Measurements from ENCODE around the gene NKTR. TPM values are rescaled to one million over a fixed set of nuclear protein-coding genes. Genes with fewer than 3 reads are reported as not detected.

Gene NKTR
- polyA plus RNA-seq, 12 donors = 48.5 to 369 (median 110) TPM

DNA sequence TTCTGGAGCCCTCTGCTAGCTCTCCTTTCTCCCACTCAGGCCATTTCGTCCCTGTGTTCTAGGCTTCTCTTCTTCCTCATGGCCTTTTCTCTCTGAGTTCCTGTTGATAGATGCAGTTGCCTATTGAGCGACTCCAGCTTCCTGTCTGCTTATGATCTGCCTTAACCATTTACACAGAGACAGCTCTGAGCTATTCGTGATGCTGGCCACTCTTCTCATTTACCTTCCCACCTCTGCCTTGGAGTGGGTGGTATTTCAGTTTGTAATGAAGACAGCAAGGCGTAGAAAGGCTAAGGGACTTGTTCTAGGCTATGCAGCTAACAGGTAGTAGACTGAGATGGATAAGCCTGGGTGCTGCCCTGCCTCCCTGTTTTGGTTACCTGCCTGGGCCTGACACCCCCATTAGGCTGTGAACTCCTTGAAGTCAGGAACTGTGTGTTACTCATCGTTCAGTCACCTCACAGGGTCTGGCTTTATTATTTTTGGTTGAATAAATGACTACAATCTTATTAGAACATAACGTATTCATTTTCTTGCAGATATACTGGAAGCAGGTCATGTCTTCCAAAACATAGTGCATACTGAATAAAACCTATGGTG, 40.4 kb downstream of the NKTR start:
- DNase-seq = no peak

DNA sequence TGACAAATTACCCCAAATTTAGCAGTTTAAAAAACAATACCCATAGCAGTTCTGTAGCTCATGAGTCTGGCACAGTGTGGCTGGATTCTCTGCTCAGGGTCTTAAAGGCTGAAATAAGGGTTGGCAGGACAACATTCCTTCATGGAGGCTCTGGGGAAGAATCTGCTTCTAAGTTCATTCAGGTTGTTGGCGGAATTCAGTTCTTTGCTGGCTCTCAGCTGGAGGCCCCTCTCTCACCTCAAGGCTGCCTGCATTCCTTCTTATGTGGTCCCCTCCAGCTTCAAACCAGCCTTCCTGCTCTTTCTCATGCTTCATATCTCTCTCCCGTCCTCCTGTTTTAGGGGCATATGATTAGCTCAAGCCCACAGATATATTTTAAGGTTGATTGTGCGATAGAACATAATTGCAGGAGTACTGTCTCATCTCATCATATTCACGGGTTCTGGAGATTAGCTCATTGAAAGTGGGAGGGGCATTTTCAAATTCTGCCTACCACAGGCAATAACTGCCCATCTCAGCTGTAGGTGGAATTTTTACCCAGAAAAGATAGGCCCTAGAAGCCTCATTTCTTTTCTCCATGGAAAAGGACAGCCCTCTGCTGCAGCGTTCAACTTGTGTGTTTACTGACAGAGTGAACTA, 47.5 kb downstream of the NKTR start:
- DNase-seq = no peak

DNA sequence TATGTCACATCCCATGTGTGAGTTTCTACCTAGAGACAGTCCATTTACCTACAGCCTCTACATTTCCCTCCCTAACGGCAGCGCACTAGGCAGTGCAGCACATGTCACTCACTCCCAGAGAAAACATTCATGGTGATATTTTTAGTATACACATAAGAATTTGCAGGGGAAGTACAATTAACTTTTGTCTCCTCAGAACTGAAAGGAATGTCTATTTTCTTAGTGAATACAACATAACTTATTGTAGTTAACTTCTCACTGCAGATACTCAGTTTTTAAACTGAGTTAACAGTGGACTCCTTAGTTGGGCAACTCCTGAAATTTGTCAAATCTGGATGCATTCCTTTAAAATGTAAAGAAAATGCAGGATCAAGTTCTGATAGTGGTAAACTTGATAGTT, 48.5 kb downstream of the NKTR start:
- DNase-seq = no peak

DNA sequence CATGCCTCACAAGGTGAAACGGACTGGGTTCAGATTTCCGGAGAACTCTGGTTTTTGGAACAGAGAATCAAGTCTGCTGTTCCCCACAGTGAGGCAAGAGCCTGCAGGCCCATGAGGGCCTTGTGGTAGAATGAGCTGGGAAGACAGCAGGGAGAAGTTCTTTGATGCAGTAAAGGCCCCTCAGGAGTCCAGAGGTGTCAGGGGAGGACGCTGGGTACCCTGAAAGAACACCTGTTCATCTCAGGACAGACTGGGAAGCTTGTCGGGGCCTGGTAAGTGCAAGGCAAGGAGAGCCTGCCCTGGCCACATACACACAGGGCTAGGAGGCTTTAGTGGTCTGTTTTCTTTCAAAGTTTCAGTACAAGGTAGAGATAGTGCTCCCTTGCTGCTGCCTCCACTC, 49.3 kb downstream of the NKTR start:
- DNase-seq = no peak

DNA sequence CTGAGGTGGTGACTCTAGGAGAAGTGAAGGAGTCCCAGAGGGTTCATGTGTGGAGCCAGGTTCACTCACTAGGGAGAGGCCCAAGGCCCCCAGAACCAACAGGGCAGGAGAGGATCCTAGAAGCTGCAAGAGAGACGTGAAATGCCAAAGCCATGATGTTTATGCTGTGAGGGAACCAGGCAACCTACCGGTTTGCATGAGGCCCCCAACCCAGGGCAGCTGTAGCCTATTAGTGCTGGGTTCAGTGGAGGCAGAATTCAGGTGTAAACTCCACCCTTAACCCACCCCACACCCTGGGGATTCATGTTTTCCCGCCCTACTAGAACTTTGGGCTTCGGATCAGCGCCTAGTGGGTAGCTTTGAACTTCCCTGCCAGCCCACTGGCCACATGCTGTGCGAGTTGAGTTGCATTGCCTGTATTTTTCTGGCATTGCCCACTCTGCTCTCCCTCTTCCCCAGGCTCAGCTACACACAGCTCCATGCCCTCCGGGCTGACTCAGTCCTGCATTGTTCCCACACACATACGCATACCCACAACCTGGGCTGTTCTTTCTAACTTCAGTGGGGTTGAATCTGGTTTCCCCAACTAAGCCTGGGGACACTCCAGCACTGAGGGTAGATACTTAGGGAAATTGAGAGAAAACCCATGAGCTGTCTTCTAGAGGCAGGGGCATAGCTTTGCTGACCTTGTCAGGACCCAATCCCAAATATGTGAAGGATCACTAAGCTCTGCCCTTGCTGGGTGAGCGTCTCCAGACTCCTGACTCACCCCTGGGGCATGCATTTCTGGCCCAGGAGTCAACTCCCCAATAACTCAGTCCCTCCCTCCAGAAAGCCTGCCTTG, 51.0 kb downstream of the NKTR start:
- DNase-seq = no peak

DNA sequence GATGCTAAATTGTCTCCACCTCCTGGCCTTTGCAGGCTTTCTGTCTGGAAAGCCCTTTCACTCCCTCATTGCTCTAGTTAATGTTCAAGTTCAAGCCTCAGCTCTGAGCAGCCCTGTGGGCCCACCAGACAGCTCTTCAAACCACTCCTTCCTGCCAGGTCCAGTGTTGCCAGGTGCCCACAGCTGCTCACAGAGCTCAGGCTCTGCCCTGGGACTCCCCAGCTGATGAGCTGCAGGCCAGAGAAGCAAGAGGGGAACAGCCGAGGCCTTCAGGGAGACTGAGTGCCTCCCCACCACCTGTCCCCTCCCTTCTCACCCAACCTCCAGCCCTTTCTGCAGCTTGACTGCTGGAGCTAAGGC, 51.7 kb downstream of the NKTR start:
- no peak for DNase-seq

DNA sequence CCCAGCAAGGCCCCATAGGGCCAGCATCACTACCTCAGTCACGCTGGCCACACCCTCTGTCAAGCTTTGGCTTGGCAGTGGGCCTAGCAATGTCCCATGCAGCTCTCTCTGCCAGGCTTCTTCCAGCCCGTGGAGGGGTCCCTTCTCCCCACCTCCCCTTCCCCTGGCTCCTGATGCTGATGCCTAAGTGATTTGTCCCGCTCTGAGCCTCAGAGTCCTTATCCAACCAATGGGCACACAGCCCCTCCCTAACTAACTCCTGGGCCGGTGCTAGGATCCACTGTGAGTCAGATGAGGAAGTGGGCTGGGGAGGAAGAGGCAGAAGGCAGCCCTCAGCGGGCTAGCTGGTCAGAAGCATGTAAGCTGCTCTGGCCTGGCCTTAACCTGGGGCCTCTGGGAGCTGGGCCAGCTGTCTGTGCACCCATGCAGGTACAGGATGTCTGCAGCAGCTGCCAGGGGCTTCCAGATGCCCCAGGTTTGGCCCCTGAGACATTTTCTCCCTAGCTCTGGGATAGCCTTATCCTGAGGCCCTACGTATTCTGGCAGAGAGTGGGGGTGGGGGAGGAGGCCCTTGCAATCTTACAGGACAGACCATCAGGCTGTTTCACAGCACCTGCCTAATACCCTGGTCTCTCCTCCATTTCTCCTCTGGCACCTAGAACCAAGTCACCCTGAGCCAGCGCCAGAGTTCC, 52.3 kb downstream of the NKTR start:
- no peak for DNase-seq

DNA sequence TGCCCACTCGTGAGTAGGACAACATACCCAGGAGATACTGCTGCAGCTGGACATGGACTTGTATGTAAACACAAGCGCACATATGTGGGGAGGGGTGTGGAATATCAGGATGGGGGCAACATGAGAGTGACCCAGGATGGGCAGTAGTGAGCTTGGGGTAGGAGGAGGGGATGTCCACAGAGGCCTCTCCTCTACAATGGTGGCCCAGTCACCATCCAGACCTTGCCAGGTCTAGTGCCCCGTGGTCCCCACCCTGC, 52.7 kb downstream of the NKTR start:
- no peak for DNase-seq

DNA sequence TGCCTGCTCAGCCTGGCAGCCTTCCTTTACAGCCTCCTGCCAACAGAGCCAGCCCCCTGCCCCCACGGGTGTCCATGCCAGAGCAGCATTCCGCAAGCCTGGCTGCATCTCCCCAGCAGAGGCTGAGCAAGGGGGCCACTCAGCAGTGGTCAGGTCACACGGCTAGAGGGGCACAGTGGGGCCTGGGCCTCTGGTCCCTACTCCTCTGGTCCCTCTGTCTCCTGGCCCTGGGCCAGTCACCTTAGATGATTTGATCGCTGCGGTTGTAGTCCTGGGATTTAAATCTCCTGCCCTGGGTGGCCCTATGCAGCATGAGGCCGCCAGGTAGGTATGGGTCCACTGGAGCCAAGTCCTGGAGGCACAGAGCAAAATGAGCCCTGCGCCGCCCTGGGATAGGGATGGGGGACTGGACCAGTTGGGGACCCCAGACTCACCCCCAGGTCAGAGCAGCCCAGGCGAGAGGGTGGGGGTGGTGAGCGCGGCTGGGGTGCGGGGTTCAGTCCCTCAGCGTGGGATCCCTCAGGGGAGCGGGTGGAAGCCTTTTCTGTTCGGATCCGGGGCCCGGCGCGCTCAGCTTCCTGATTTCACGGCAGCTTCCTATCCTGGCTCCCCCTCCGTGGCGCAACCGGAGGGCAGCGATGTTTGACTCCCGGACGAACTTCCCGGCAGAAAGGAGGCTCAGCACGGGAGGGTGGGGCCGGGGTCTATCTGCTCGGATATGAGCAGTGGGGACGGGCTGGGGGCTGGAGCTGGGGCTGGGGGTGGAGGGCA, 53.3 kb downstream of the NKTR start, which contains the start of gene ZBTB47:
Gene ZBTB47 (plus strand): TSS at position 138 of the 771 bp plus-strand sequence. CDS start 4,659 bp downstream, outside the sequence.
- no peak for DNase-seq

DNA sequence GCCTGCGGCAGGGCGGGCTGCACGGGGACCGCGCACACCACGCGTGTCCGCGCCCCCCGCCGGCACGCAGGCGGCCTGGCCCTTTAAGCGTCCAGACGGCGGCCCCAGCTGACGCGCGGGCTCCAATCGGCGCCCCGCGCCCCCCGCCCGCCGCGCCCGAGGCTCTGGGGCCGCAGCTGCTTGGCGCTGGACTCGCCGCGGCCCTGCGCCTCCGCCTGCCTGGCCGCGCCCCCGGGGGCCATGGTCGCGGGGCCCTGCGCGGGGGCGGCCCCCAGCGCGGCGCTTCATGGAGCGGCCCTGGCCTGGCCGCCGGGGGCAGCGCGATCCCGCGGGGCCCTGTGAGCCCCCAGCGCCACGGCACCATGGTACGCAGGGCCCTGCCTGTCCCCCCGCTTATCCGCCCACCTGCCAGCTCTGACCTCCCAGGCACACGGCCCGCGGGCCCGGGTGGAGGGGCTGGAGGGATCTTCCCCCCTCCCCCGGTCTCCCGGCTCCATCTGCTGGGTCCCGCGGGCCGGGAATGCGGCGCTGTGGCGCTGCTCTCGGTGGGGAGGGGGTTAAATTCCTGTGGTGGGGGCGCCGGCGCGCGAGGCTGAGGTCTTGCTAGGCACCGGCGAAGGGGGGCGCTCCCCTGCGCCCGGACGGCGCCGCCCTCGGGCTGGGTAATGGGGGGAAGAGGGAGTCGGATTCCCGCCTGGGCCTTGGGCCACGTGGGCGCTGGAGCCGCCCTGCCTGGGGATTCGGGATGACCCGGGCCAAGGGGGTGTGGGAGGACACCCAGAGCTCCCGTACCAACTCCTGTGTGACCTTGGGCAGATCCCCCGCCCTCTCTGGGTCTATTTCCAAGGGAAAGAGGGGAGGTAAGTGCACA, 54.1 kb downstream of the NKTR start:
- DNase-seq = no peak

DNA sequence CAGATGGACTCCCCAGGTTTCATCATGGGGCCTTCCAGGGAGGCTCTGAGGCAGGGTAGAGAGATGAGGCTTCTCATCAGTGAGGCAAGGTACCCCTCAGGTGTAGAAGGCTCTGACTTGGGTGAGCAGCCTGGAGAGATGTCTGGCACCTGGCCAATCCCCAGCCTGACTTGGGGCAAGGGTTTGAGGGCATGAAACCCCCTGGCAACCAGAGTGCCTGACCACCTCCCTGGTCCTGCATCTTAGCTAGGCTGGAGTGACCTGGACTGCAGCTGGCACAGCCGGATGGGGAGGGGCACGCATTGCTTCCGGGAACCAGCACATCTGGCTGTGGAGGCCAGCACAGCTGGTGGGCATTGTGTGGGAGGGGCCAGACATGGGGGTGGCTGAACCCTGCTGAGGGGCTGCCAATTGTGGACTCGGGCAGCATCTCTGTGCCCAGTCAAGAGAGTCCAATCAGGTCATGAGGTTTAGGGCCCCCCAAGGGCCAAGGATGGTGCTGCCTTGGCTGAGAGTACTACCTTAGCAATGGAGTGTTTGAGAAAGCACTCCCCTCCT, 54.9 kb downstream of the NKTR start:
- no peak for DNase-seq

DNA sequence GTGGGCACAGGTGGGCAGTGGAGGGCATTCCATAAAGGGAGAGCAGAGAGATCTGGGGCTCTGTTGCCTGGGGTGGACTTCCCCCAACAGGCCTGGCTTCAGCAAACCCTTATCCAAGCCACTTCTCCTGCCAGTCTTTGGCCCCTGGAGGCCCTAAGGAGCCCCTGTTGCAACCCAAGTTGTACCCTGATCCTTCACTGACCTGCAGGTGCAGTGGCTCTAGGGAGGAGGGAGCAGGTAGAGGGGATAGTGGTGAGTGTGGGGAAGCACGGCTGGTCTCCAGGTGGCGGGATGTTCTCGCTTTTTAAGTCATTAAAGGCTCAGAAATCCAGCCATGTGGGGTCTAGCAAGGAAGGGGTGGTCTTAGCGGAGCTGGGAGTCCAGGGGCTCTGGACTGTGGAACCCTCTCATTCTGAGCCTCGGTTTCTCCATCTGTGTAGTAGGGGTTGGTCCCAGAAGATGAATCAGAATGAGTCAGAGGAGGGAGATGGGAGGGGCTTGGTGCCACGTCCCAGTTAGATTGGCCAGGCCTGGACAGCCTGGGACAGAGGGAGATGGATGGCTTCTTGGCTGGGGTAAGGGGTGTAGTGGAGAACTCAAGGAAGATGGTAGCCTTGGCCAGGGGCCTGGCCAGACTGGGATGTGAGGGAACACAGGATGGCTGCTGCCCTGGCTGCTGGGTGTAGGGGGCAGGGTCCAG, 55.6 kb downstream of the NKTR start:
- DNase-seq = no peak

DNA sequence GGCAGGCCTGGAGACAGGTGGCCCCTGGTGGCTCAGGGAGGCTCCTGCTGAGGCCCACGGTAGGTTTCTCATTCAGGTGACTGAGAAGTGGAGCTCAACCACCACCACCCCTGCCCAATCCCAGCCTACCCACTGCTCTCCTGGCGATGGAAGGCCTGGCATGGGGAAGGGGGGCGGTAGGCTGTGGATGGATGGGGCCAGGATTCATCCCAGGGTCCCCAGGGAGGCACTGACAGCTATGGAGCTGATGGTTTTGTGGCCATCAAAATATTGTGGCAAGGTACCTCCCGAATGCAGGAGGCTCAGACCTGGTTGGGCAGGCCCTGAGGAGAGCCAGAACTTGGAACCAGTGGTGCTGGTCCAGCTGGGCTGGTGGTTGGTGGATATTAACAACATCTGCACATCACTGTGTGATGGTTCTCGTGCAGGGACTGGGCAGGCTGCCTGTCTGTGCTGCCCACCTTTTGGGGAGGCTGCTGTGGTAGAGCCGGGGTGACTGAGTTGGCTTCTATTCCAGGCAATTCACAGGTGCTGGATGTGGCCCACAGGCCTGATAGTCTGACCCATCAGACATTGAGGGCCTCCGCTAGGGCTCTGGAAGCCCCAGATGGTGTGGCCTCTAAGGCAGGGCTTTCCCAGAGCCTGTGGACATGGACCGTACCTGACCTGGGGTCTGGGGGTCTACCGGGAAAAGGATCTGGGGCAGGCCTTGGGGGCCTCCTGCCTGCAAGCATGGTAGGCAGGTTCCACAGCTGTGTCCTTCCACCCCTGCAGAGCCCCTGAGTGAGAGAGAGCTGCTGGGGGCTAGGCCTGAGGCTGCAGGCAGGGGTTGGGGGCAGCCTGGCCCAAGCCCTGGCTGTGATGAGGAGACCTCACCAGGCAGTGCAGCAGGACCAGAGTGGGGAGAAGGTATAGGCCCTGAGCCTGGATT, 56.5 kb downstream of the NKTR start:
- DNase-seq = no peak

DNA sequence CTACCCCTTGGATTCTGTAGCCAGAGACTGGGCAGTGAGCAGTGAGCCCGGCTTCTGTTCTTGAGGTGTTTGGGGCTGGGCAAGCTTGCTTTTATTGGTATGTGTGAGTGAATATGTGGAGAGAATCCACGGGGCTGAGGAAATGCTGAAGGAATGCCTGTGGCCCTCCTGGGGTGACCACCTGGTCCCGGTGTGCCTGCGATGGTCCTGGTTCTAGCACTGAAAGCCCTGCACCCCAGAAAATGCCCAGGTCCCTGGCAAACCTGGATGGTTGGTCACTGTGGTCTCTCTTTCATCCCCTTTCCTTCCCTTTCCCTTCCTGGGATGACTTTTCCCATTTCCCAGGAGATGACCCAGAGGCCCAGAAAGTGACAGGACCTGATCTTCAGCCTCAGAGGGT, 57.2 kb downstream of the NKTR start:
- no peak for DNase-seq

DNA sequence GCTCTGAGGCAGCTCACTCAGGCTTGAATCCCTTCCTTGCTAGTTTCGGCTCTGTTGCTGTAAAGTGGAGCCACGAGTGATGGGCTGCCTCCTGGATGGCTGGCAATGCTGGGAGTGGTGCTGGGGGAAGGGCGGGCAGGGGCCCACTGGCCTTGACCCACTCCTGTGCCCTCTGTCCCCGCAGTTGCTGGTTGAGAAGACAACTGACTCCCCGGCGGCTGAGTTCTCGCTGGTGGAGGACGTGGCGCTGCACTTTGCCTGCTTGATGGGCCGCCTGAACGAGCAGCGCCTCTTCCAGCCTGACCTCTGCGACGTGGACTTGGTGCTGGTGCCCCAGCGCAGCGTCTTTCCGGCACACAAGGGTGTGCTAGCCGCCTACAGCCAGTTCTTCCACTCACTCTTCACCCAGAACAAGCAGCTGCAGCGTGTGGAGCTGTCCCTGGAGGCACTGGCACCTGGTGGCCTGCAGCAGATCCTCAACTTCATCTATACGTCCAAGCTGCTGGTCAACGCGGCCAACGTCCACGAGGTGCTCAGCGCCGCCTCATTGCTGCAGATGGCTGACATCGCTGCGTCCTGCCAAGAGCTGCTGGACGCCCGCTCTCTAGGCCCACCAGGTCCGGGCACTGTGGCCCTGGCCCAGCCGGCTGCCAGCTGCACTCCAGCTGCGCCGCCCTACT, 57.7 kb downstream of the NKTR start:
- DNase-seq = no peak

DNA sequence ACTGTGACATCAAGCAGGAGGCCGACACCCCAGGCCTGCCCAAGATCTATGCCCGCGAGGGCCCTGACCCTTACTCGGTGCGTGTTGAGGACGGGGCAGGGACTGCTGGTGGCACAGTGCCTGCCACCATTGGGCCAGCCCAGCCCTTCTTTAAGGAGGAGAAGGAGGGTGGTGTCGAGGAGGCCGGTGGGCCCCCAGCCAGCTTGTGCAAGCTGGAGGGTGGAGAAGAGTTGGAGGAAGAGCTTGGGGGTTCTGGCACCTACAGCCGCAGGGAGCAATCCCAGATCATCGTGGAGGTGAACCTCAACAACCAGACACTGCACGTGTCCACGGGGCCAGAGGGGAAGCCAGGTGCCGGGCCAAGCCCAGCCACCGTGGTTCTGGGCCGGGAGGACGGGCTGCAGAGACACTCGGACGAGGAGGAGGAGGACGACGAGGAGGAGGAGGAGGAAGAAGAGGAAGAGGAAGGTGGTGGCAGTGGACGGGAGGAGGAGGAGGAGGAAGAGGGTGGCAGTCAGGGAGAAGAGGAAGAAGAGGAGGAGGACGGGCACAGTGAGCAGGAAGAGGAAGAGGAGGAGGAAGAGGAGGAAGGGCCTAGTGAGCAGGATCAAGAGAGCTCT, 58.4 kb downstream of the NKTR start:
- DNase-seq = no peak

DNA sequence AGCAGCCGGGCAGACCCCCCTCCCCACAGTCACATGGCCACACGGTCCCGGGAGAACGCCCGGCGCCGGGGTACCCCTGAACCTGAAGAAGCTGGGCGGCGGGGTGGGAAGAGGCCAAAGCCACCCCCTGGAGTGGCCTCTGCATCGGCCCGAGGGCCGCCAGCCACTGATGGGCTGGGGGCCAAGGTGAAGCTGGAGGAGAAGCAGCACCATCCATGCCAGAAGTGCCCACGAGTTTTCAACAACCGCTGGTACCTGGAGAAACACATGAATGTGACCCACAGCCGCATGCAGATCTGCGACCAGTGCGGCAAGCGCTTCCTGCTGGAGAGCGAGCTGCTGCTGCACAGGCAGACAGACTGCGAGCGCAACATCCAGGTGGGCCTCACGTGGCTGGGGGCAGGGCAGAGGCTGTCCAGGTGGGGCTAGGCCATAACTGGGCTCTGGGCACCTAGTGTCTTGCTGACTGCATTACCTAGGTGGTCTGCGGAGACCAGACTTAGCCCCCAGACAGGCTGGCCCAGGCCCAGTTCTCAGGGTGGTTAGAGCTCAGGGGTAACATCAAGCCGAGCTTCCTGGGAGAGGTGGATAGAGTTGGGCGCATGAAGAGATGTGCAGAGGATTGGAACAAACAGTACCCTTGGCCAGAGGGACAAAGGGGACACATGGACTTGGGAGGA, 59.1 kb downstream of the NKTR start:
- no peak for DNase-seq

Measured in muscle of arm (tissue), 12 donors.